ENCODE results near the gene FGD1.

DNA sequence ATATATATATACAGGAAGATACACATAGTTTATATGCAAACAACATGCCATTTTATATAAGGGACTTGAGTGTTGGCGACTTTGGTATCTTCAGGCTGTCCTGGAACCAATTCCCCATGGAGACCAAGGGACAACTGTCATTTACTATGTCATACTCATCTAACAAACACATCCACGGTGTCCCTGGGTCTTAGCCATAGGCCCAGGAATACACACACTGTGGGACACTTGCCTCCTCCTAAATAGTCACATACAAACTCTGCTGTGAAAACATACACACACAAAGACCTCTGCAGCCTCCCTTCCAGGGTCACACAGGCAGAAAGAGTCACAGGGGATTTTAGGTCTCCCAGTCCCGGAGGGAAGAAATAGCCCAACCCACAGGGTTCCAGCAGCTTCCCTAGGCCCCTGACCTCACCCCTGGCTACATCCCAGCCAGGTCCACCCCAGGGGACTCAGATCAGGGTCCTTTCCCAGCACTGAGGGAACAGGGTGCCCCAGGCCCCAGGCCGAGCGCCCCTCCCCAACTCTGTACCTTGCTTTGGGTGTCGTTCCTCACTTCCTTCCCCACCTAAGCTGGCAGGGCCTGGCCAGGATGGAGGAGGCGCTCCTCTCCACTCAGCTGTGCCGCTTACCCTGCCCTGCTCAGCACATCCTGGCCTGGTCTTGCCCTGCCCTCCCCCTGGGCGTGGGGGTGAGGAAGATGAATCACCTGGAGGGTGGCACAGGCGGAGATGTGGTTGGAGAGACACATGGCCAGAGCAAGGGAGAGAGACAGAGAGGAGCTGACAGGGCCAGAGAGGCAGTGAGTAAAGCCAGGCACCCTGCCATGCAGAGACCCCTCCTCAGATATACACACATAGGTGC is 21.8 kb downstream of the FGD1 start:
- TF ChIP-seq, protein P1, sequence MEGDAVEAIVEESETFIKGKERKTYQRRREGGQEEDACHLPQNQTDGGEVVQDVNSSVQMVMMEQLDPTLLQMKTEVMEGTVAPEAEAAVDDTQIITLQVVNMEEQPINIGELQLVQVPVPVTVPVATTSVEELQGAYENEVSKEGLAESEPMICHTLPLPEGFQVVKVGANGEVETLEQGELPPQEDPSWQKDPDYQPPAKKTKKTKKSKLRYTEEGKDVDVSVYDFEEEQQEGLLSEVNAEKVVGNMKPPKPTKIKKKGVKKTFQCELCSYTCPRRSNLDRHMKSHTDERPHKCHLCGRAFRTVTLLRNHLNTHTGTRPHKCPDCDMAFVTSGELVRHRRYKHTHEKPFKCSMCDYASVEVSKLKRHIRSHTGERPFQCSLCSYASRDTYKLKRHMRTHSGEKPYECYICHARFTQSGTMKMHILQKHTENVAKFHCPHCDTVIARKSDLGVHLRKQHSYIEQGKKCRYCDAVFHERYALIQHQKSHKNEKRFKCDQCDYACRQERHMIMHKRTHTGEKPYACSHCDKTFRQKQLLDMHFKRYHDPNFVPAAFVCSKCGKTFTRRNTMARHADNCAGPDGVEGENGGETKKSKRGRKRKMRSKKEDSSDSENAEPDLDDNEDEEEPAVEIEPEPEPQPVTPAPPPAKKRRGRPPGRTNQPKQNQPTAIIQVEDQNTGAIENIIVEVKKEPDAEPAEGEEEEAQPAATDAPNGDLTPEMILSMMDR (IDR thresholded peaks at IDR 0.05): no peak
- no peak for TF ChIP-seq EZH2 (IDR thresholded peaks at IDR 0.05)
- no peak for TF ChIP-seq EZH2phosphoT487 (IDR thresholded peaks at IDR 0.05)

All from neural progenitor cell (in vitro differentiated cells).